ENCODE measurements around the gene CCDC154.

Gene CCDC154

DNA sequence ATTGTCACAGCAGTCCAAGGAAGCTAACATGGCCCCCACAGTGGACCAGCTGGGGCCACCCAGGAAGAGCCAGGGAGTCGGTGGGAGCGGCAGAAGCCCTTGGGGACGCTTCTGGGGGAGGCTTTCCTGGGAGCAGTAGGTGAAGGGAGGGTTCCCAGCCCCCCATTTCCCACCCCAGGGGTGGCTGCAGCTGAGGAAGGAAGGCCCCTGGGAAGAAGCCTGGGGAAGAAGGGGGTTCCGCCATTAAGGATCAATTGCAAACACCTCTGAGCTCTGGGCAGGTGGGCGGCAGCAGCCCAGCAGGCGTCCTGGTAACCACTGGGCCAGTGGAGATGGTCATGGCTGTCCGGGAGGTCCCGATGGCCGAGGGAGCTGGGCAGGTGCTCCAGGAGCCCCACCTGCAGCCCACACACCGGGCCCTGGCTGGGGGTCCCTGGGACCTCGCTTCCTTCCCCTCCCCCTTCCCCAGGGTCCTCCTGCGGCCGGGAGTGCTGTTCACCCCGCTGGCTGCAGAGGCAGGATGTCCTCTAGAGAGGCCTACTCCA lies 14.1 kb downstream of the CCDC154 start:
- no peak for TF ChIP-seq GATA2 (IDR thresholded peaks at IDR 0.05; ENCODE audit: low read depth, low read length)
- no peak for TF ChIP-seq GATA3 (IDR thresholded peaks at IDR 0.05; ENCODE audit: low read depth, low read length)

DNA sequence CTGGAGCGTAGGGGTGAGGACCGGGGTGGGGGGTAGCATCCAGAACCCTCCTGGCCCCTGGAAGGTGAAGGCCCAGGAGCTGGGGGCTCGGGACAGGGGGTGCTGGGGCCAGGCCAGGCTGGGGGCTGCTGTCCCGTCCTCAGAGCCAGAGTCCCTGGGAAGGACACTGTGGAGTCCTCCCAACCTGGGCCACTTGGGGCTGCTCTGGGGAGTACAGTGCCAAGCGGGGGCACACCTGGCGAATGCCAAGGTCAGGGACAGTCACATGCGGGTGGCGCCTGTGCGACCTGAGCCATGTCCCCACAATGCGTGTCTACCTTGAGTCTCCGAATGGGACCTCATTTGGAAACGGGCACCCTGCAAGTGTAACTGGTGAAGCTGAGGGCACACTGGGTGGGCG lies 14.7 kb downstream of the CCDC154 start:
- no peak for TF ChIP-seq GATA2 (IDR thresholded peaks at IDR 0.05; ENCODE audit: low read depth, low read length)
- no peak for TF ChIP-seq GATA3 (IDR thresholded peaks at IDR 0.05; ENCODE audit: low read depth, low read length)

DNA sequence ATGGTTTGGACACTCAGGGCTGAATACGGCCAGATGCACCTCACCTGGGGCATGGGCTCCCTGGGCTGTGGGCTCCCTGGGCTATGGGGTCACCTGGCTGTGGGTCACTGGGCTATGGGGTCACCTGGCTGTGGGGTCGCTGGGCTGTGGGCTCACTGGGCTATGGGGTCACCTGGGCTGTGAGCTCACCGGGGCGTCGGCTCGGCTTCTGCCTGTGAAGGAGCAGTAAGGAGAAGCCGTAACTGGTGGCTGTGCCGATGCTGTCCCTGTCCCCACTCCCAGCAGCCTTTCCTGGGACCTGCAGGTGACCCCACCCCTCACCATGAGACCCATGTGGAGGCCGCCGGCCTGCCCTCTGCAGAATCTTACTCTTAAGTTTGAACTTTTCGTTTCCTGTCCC lies 15.3 kb downstream of the CCDC154 start:
- TF ChIP-seq GATA2 (IDR thresholded peaks at IDR 0.05; ENCODE audit: low read depth, low read length) (no peak), GATA3 (IDR thresholded peaks at IDR 0.05; ENCODE audit: low read depth, low read length) (no peak)

DNA sequence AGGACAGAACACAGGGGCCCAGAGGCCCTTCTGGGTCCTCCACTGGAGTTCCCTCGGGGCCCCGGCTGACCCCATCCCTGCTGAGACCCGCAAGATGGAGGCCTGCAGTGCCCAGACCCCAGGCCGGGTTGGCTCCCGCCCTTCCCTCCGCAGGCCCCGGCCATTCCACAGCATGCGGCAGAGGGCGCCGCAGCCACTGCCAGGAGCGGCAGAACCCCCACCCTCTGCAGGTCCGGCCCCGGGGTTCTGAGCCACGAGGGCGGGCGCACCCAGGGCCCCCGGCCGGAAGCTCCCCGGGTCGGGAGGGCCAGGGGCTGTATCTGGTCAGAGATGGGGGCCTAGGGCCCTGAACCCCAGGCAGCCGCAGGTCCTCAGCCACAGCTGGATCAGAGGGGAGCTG lies 15.8 kb downstream of the CCDC154 start:
- TF ChIP-seq GATA2 (IDR thresholded peaks at IDR 0.05; ENCODE audit: low read depth, low read length), result no peak
- no peak for TF ChIP-seq GATA3 (IDR thresholded peaks at IDR 0.05; ENCODE audit: low read depth, low read length)

DNA sequence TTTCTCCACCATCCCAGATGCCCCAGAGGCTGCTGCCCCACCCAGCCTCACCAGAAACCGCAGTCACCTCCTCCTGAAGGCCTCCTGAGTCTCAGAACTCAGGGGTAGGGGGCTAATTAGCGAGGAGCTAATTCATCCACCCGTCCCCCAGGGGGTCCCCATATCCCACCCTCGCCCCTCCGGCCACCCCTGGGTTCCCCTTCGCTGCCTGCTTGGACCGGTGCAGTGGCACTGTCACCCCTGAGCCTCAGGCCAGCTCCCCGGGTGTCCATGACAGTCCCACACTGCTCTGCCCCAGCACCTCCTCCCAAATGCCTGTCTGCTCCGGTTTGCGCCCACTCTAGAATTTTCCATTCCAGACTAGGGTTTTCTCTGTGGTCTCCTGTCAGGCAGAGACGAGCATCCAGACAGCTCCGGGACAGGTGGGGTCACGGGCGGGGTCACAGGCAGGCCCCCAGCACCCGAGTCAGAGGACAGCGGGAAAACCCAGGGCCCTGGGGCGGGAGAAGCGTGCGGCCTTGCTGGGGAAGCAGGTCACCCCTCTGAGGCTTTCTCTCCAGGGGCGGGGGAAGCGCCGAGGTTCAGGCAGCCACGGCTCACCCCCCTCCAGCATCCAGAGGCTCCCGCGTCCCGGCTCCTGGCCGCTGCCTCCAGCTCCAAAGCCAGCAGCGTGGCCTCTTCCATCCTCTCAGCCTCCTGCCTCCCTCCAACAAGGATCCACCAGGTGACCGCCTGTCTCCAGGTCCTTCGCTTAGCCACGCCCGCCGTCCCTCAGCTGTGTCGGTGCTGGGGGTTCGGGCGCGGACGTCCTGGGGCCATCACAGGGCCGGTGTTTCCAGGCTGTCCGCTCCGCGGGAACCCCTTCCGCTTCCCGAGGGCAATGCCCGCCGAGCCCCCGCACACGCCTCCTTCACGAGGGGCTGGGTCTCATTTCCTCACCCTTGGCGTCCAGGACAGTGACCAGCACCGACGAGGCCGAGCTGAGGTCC lies 16.6 kb downstream of the CCDC154 start:
- TF ChIP-seq GATA3 (IDR thresholded peaks at IDR 0.05; ENCODE audit: low read depth, low read length) (no peak), GATA2 (IDR thresholded peaks at IDR 0.05; ENCODE audit: low read depth, low read length) (no peak)

DNA sequence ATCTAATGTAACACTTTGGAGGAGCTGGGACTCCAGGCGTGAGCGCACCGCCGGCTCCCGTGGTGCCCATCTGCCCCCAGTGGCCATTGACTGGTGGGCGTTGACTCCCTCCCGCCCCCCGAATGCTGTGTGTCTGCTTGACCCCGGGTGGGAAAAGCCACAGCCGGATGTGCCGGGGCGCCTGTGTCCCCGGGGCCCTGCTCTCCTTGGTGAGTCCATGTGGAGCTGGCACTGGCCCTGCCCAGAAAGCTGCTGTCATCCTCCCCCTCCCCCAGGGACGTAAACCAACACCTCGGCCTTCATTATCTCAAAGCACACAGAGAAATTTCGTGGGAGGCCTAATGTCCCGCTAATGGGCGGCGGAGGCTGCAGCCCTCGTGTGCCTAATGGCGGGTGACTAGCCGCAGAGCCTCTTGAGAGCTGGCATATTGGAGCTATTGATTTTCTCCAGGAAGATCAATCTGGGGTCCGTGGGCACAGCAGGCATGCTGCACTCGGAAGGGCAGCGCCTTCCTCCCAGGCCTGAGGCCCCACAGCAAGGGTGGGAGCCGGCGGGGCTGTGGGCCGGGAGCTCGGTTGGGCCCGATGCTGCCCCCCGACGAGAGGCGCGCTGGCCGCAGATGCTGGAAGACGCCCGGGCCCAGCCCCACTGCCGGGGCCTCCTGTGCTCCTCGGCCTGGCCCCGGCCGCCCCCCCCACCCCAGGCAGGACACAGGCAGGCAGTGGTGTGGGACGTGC lies 17.5 kb downstream of the CCDC154 start:
- TF ChIP-seq GATA3 (IDR thresholded peaks at IDR 0.05; ENCODE audit: low read depth, low read length), result no peak

DNA sequence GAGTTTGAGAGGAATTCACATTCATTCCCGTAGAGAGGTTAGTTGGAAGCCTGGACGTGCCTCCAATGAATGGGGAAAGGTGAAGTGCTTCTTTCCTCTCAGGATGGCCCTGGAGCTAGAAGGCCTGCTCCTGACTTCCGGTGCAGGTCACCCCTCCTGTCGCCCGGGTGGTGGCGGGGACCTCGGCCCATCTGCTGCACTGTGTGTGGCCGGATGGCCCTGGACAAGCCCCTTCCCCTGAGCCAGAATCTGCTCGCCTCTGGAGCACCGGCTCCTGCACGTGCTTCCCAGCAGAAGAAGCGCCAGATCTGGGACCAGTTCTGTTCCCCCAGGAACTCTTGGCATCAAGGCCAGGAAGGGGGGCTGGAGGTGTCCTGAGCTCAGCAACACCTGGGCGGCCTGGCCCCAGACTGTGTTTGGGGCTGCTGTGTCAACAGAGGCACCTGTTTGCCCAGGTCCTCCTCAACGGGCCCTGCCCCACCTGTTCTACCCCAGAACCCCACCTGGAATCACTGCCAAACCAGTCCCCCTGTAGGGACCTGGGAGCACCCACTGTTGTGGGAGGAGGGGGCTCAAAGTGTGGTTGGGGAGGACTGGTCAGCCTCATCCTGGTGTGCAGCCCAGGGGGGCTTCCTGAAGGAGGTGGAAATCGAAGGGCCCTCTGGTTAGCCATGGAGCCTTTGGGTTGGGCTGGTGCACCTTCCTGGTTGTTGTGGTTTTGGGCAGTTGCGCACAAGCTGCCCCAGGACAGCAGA lies 18.6 kb downstream of the CCDC154 start:
- no peak for TF ChIP-seq GATA3 (IDR thresholded peaks at IDR 0.05; ENCODE audit: low read depth, low read length)
- no peak for TF ChIP-seq GATA2 (IDR thresholded peaks at IDR 0.05; ENCODE audit: low read depth, low read length)

DNA sequence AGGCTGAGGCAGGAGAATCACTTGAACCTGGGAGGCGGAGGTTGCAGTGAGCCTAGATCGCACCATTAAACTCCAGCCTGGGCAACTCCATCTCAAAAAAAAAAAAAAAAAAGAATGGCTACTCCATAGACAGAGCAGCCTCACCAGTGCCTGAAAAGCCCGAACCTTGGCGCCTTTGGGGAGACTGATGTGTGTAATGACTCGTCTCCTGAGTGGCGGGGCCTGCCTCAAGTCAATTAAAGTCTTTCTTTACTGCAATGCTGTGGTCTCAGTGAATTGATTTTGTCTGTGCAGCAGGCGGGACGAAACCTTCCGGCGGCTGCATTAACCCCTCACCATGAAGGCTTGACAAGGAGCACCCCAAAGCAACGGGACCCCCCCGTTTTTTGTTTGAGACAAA lies 20.3 kb downstream of the CCDC154 start:
- TF ChIP-seq GATA3 (IDR thresholded peaks at IDR 0.05; ENCODE audit: low read depth, low read length), result no peak
- TF ChIP-seq GATA2 (IDR thresholded peaks at IDR 0.05; ENCODE audit: low read depth, low read length), result no peak

DNA sequence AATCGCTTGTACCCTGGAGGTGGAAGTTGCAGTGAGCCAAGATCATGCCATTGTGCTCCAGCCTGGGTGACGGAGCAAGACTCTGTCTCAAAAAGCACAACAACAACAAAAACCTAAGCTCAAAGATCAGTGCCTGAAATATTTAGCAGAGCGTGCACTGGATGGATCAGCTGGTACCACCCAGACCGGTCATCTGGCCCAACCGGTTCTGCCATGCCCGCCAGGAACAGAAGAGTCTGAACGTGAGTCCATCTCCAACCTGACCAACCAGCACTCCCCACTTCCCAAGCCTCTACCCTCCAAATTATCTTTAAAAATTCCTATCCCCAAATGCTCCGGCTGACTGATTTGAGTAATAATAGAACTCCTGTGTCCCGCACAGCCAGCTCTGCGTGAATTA lies 22.3 kb downstream of the CCDC154 start:
- TF ChIP-seq GATA2 (IDR thresholded peaks at IDR 0.05; ENCODE audit: low read depth, low read length) (no peak), GATA3 (IDR thresholded peaks at IDR 0.05; ENCODE audit: low read depth, low read length) (no peak)

DNA sequence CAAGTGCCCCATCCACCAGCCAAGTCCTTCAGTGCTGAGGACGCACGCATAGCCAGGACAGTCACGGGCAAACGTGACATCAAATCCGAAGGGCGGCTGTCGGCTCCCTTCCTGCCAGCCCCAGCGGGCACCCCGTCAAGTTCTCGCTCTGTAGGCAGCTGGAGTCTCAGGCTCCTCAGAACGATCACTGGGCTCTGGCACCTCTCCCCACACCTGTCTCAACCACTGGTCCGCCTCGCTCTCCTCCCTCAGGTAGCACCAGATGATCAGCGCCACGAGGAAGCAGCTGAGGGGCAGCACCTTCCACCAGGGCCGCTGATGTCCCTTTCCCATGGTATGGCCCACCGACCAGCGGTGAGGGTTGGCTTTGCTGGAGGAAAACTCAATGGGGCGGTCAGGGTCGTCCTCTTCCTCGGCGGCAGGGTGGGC lies 24.2 kb downstream of the CCDC154 start:
- TF ChIP-seq GATA3 (IDR thresholded peaks at IDR 0.05; ENCODE audit: low read depth, low read length) (no peak), GATA2 (IDR thresholded peaks at IDR 0.05; ENCODE audit: low read depth, low read length) (no peak)

DNA sequence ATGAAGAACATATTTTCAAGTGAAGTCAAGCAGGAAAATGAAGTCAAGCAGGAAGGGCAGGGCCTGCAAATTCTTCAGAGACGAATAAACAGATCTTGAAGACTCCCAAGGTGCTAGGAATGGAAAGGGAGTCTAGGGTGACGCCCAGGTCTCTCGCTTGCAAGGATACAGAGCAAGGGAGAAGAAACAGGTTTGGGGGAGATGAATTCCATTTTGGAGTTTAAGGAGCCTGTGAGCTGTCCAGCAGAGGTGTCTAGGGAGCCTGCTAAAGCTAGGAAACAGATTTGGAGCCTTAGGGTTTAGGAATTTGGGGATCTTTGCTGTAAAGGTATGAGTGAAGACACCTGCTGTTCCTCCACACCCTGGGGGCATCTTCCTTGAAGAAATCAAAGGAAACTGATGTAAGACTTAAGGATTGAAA lies 27.8 kb downstream of the CCDC154 start:
- TF ChIP-seq GATA3 (IDR thresholded peaks at IDR 0.05; ENCODE audit: low read depth, low read length) (no peak), GATA2 (IDR thresholded peaks at IDR 0.05; ENCODE audit: low read depth, low read length) (no peak)

DNA sequence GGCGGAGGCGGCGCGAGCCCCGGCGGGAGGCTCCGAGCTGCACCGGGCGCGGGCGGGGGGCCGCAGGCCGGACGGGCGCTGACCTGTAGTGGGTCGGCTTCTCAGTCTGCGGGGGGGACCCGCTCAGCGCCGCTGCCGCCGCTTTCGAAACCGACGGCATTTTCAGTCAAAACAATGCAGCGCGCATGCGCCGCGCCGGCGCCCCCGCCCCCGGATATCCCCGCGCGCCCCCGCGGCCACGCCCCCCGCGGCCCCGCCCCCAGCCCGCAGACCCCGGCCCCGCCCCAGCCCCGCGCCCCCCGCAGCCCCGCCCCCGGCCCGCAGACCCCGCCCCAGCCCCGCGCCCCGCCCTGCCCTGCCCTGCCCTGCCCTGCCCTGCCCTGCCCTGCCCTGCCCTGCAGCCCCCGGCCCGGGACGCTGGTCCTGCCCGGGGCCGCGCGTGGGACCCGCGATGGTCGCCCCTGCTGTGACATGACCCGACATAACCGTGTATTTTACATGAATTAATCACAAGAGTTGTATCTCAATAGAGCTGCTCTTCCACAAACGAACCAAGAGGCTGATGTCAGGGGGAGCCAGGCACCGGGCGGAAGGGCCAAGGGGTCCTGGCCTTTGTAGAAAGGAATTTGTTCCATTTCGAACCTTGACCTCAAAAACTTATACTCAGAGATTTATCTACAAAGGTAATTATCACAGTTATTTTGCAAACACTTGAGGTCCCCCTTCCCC lies 29.7 kb downstream of the CCDC154 start, which contains the start of gene UNKL:
UNKL (minus strand) TSS at position 173 of the 729 bp plus-strand sequence; CDS start at position 160, 13 bp downstream.
- TF ChIP-seq GATA2 (IDR thresholded peaks at IDR 0.05; ENCODE audit: low read depth, low read length) (no peak), GATA3 (IDR thresholded peaks at IDR 0.05; ENCODE audit: low read depth, low read length) (no peak)

Data from SH-SY5Y (cell line).